ENCODE measurements around the gene CCDC200.
"Not testable (repeated sequence)": the region's sequence is repeated elsewhere in the genome, so short reads cannot be mapped to it uniquely, and the experiment has no call there.

The CCDC200 gene

GRCh38 chr17:43231205-43232020 is 3.0 kb upstream of the CCDC200 start:
- not testable (repeated sequence) for H3K27me3 ChIP-seq (ENCODE audit: insufficient read depth, insufficient read length)

GRCh38 chr17:43226393-43226792 is 2.0 kb downstream of the CCDC200 start:
- Histone ChIP-seq H3K9me3 (ENCODE audit: insufficient read depth, low read length) (no peaks in the 10 kb centered on the region), H3K9ac (ENCODE audit: insufficient read length, low read depth) (no peak overlapping the region), H3K27me3 (ENCODE audit: insufficient read depth, insufficient read length) (no peaks in the 10 kb centered on the region), H3K4me3 (ENCODE audit: insufficient read length, low read depth) (no peak overlapping the region), H3K36me3 (ENCODE audit: insufficient read depth, insufficient read length, low read length) (peaks cover 24% of the 10 kb centered on the region), H3K4me1 (ENCODE audit: insufficient read depth, insufficient read length) (no peaks in the 10 kb centered on the region)
- DNase-seq (ENCODE audit: low read depth, low spot score): no peak
- TF ChIP-seq ZNF274 (IDR thresholded peaks at IDR 0.05; ENCODE audit: low read depth, low read length): no peak
- TF ChIP-seq YY1 (IDR thresholded peaks at IDR 0.05; ENCODE audit: insufficient read depth, insufficient read length): no peak
- no peak for TF ChIP-seq SUZ12 (IDR thresholded peaks at IDR 0.05; ENCODE audit: extremely low read depth, insufficient read depth, insufficient read length)

More at GRCh38 chr17:43231205-43232020, 3.0 kb upstream of the CCDC200 start:
- H3K4me3 ChIP-seq (ENCODE audit: insufficient read length, low read depth); DNase-seq (ENCODE audit: low read depth, low spot score); H3K9me3 ChIP-seq (ENCODE audit: insufficient read depth, low read length); H3K9ac ChIP-seq (ENCODE audit: insufficient read length, low read depth); H3K4me1 ChIP-seq (ENCODE audit: insufficient read depth, insufficient read length); H3K36me3 ChIP-seq (ENCODE audit: insufficient read depth, insufficient read length, low read length): not testable (repeated sequence)

- Histone ChIP-seq H3K36me3 (ENCODE audit: insufficient read depth, insufficient read length, low read length) (peaks cover 36% of the 10 kb centered on the region), H3K9ac (ENCODE audit: insufficient read length, low read depth) (no peak overlapping the region), H3K9me3 (ENCODE audit: insufficient read depth, low read length) (no peaks in the 10 kb centered on the region), H3K4me3 (ENCODE audit: insufficient read length, low read depth) (no peak overlapping the region), H3K27me3 (ENCODE audit: insufficient read depth, insufficient read length) (no peaks in the 10 kb centered on the region), H3K4me1 (ENCODE audit: insufficient read depth, insufficient read length) (no peaks in the 10 kb centered on the region)
- TF ChIP-seq ZNF274 (IDR thresholded peaks at IDR 0.05; ENCODE audit: low read depth, low read length): no peak
- no peak for TF ChIP-seq YY1 (IDR thresholded peaks at IDR 0.05; ENCODE audit: insufficient read depth, insufficient read length)
- TF ChIP-seq SUZ12 (IDR thresholded peaks at IDR 0.05; ENCODE audit: extremely low read depth, insufficient read depth, insufficient read length): no peak
- DNase-seq (ENCODE audit: low read depth, low spot score): no peak
Measured at GRCh38 chr17:43224146-43224705, 4.2 kb downstream of the CCDC200 start.

GRCh38 chr17:43220511-43221125 is 7.8 kb downstream of the CCDC200 start:
- no peak for DNase-seq (ENCODE audit: low read depth, low spot score)
- H3K9ac ChIP-seq (ENCODE audit: insufficient read length, low read depth): no peak overlapping the region
- no peaks in the 10 kb centered on the region for H3K27me3 ChIP-seq (ENCODE audit: insufficient read depth, insufficient read length)
- no peaks in the 10 kb centered on the region for H3K4me1 ChIP-seq (ENCODE audit: insufficient read depth, insufficient read length)
- H3K4me3 ChIP-seq (ENCODE audit: insufficient read length, low read depth): no peak overlapping the region
- H3K9me3 ChIP-seq (ENCODE audit: insufficient read depth, low read length): no peaks in the 10 kb centered on the region
- TF ChIP-seq ZNF274 (IDR thresholded peaks at IDR 0.05; ENCODE audit: low read depth, low read length): no peak
- TF ChIP-seq YY1 (IDR thresholded peaks at IDR 0.05; ENCODE audit: insufficient read depth, insufficient read length): no peak
- no peak for TF ChIP-seq SUZ12 (IDR thresholded peaks at IDR 0.05; ENCODE audit: extremely low read depth, insufficient read depth, insufficient read length)
- H3K36me3 ChIP-seq (ENCODE audit: insufficient read depth, insufficient read length, low read length): peaks cover 57% of the 10 kb centered on the region

- H3K36me3 ChIP-seq (ENCODE audit: insufficient read depth, insufficient read length, low read length): peaks cover 63% of the 10 kb centered on the region
- DNase-seq (ENCODE audit: low read depth, low spot score): no peak
- H3K27me3 ChIP-seq (ENCODE audit: insufficient read depth, insufficient read length): no peaks in the 10 kb centered on the region
- no peak overlapping the region for H3K9ac ChIP-seq (ENCODE audit: insufficient read length, low read depth)
- H3K9me3 ChIP-seq (ENCODE audit: insufficient read depth, low read length): no peaks in the 10 kb centered on the region
- no peaks in the 10 kb centered on the region for H3K4me1 ChIP-seq (ENCODE audit: insufficient read depth, insufficient read length)
- TF ChIP-seq ZNF274 (IDR thresholded peaks at IDR 0.05; ENCODE audit: low read depth, low read length): no peak
- no peak for TF ChIP-seq YY1 (IDR thresholded peaks at IDR 0.05; ENCODE audit: insufficient read depth, insufficient read length)
- TF ChIP-seq SUZ12 (IDR thresholded peaks at IDR 0.05; ENCODE audit: extremely low read depth, insufficient read depth, insufficient read length): no peak
- no peak overlapping the region for H3K4me3 ChIP-seq (ENCODE audit: insufficient read length, low read depth)
Measured at GRCh38 chr17:43219746-43220380, 8.6 kb downstream of the CCDC200 start.

- Histone ChIP-seq H3K36me3 (ENCODE audit: insufficient read depth, insufficient read length, low read length) (peaks cover 59% of the 10 kb centered on the region), H3K27me3 (ENCODE audit: insufficient read depth, insufficient read length) (no peaks in the 10 kb centered on the region), H3K4me1 (ENCODE audit: insufficient read depth, insufficient read length) (no peaks in the 10 kb centered on the region), H3K9ac (ENCODE audit: insufficient read length, low read depth) (no peak overlapping the region), H3K9me3 (ENCODE audit: insufficient read depth, low read length) (no peaks in the 10 kb centered on the region), H3K4me3 (ENCODE audit: insufficient read length, low read depth) (no peak overlapping the region)
- DNase-seq (ENCODE audit: low read depth, low spot score): no peak
- TF ChIP-seq ZNF274 (IDR thresholded peaks at IDR 0.05; ENCODE audit: low read depth, low read length) (no peak), YY1 (IDR thresholded peaks at IDR 0.05; ENCODE audit: insufficient read depth, insufficient read length) (no peak), SUZ12 (IDR thresholded peaks at IDR 0.05; ENCODE audit: extremely low read depth, insufficient read depth, insufficient read length) (no peak)
Measured at GRCh38 chr17:43219001-43219400, 9.4 kb downstream of the CCDC200 start.

- no peak for DNase-seq (ENCODE audit: low read depth, low spot score)
- H3K9ac ChIP-seq (ENCODE audit: insufficient read length, low read depth): no peak overlapping the region
- no peaks in the 10 kb centered on the region for H3K4me1 ChIP-seq (ENCODE audit: insufficient read depth, insufficient read length)
- H3K36me3 ChIP-seq (ENCODE audit: insufficient read depth, insufficient read length, low read length): peaks cover 59% of the 10 kb centered on the region
- H3K9me3 ChIP-seq (ENCODE audit: insufficient read depth, low read length): no peaks in the 10 kb centered on the region
- no peaks in the 10 kb centered on the region for H3K27me3 ChIP-seq (ENCODE audit: insufficient read depth, insufficient read length)
- no peak overlapping the region for H3K4me3 ChIP-seq (ENCODE audit: insufficient read length, low read depth)
- TF ChIP-seq YY1 (IDR thresholded peaks at IDR 0.05; ENCODE audit: insufficient read depth, insufficient read length) (no peak), SUZ12 (IDR thresholded peaks at IDR 0.05; ENCODE audit: extremely low read depth, insufficient read depth, insufficient read length) (no peak), ZNF274 (IDR thresholded peaks at IDR 0.05; ENCODE audit: low read depth, low read length) (no peak)
Measured at GRCh38 chr17:43217614-43218087, 10.8 kb downstream of the CCDC200 start.

Data from NT2/D1 (cell line).